ENCODE results near the gene PRXL2B. TPM values are rescaled to one million over a fixed set of nuclear protein-coding genes. Genes with fewer than 3 reads are reported as not detected.
"Not testable (repeated sequence)": the region's sequence is repeated elsewhere in the genome, so short reads cannot be mapped to it uniquely, and the experiment has no call there.

Gene PRXL2B
- total and polyA plus RNA-seq, 12 donors = 16.9 to 64.0 (median 30.2) TPM

DNA sequence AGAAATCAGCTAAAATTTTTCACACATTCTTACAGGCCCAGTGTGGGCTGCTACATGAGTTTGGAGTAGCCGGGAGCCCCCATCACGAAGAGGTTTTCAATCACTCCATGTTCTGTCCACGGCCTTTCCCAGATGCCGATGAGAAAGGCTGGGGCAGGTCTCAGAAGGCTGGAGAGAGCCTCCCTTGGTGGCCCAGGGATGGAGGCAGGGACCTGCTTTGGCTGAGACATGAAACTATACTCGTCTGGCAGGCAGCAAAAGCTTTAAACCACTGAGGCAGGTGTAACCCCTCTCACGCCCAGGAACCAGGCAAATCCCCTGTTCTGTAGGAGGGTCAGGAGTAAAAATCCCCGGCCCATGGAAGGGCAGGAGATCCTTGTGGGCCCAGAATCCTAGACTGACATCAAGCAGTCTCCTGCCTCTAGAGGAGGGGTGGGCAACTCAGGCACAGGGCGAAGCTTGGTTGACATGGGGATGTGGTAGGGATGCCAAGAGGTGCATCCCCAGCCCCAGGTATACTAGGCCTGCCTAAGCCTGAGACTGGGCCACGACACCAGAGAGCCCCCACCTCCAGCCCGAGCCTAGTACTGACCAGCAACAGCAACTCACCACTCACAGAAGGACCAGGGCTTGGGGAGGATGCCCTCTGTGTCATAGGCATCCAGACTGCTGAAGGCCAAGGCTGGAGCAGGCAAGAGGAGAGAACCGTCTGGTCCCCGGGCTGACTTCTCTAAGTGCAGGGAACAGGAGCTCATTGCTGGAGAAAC is 37.2 kb downstream of the PRXL2B start:
- peaks cover 20% of the 10 kb centered on the region for H3K27me3 ChIP-seq
- no peak for DNase-seq
- no peaks in the 10 kb centered on the region for H3K4me1 ChIP-seq (replicated peaks in 1 of 2)

DNA sequence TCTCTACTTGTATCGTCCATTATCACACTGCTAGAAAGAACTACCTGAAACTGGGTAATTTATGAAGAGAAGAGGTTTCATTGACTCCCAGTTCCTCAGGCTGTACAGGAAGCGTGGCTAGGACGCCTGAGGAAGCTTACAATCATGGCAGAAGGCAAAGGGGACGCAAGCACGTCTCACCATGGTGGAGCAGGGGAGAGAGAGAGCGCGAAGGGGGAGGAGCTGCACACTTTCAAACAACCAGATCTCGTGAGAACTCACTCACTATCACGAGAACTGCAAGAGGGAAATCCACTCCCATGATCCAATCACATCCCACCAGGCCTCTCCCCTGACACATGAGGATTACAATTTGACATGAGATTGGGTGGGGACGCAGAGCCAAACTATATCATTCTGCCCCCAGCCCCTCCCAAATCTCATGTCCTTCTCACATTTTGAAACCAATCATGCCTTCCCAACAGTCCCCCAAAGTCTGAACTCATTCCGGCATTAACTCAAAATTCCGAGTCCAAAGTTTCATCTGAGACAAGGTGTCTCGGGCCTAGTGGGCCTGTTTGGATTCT is 38.2 kb downstream of the PRXL2B start:
- Histone ChIP-seq H3K9me3 (replicated peaks in 1 of 3) (no peaks in the 10 kb centered on the region), H3K4me3 (no peak overlapping the region), H3K36me3 (replicated peaks in 1 of 2) (no peaks in the 10 kb centered on the region), H3K27ac (no peak overlapping the region), H3K4me1 (replicated peaks in 1 of 2) (no peaks in the 10 kb centered on the region), H3K27me3 (peaks cover 30% of the 10 kb centered on the region)
- no peak for DNase-seq
- 74 to 97% (median 88%) methylated on average over 13 of the region's 13 CpGs for WGBS, 4 donors
- TF ChIP-seq, protein P1, sequence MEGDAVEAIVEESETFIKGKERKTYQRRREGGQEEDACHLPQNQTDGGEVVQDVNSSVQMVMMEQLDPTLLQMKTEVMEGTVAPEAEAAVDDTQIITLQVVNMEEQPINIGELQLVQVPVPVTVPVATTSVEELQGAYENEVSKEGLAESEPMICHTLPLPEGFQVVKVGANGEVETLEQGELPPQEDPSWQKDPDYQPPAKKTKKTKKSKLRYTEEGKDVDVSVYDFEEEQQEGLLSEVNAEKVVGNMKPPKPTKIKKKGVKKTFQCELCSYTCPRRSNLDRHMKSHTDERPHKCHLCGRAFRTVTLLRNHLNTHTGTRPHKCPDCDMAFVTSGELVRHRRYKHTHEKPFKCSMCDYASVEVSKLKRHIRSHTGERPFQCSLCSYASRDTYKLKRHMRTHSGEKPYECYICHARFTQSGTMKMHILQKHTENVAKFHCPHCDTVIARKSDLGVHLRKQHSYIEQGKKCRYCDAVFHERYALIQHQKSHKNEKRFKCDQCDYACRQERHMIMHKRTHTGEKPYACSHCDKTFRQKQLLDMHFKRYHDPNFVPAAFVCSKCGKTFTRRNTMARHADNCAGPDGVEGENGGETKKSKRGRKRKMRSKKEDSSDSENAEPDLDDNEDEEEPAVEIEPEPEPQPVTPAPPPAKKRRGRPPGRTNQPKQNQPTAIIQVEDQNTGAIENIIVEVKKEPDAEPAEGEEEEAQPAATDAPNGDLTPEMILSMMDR (IDR thresholded peaks at IDR 0.05) = no peak
- TF ChIP-seq POLR2A (IDR thresholded peaks at IDR 0.05) = no peak
- intact Hi-C loops (cut with DNase I) = no loop called here

More for the DNA sequence above, 37.2 kb downstream of the PRXL2B start:
- TF ChIP-seq, protein P1 (IDR thresholded peaks at IDR 0.05) = no peak
- no peak for TF ChIP-seq POLR2A (IDR thresholded peaks at IDR 0.05)
- intact Hi-C loops (cut with DNase I) = no loop called here
- no peaks in the 10 kb centered on the region for H3K36me3 ChIP-seq (replicated peaks in 1 of 2)
- WGBS, 4 donors = 81 to 87% (median 83%) methylated on average over 9 to 12 of the region's 12 CpGs
- no peaks in the 10 kb centered on the region for H3K9me3 ChIP-seq (replicated peaks in 1 of 3)
- H3K27ac ChIP-seq = no peak overlapping the region
- H3K4me3 ChIP-seq = no peak overlapping the region

DNA sequence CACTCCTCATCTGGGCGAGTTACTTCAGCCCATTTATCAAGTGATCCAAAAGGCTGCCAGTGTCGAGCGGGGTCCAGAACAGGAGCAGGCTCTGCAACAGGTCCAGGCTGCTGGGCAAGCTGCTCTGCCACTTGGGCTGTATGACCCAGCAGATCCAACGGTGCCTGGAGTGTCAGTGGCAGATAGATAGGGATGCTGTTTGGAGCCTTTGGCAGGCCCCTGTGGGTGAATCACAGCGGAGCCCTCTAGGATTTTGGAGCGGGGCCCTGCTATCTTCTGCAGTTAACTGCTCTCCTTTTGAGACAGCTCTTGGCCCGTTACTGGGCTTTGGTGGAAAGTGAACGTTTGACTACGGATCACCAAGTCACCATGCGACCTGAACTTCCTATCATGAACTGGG is 38.7 kb downstream of the PRXL2B start:
- WGBS, 4 donors = 76 to 88% (median 82%) methylated on average over 9 to 10 of the region's 10 CpGs
- Histone ChIP-seq H3K4me3 (no peak overlapping the region), H3K36me3 (replicated peaks in 1 of 2) (no peaks in the 10 kb centered on the region), H3K4me1 (replicated peaks in 1 of 2) (no peaks in the 10 kb centered on the region), H3K9me3 (replicated peaks in 1 of 3) (no peaks in the 10 kb centered on the region), H3K27me3 (peaks cover 33% of the 10 kb centered on the region), H3K27ac (no peak overlapping the region)
- TF ChIP-seq, protein P1 (IDR thresholded peaks at IDR 0.05) = no peak
- no peak for TF ChIP-seq POLR2A (IDR thresholded peaks at IDR 0.05)
- DNase-seq = no peak
- intact Hi-C loops (cut with DNase I) = no loop called here

DNA sequence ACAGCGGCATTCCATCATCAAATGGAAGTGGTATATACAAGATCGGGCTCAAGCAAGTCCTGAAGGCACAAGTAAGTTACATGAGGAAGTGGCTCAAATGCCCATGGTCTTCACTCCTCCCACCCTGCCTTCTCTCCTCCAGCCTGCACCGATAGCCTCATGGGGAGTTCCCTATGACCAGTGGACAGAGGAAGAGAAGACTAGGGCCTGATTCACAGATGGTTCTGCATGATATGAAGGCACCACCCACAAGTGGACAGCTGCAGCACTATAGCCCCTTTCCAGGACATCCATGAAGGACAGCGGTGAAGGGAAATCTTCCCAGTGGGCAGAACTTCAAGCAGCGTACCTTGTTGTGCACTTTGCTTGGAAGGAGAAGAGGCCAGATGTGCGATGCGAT is 39.2 kb downstream of the PRXL2B start:
- H3K27me3 ChIP-seq = peaks cover 33% of the 10 kb centered on the region
- H3K4me3 ChIP-seq; H3K36me3 ChIP-seq (replicated peaks in 1 of 2); H3K27ac ChIP-seq; DNase-seq; H3K4me1 ChIP-seq (replicated peaks in 1 of 2); H3K9me3 ChIP-seq (replicated peaks in 1 of 3); intact Hi-C loops (cut with DNase I): not testable (repeated sequence)
- 61 to 79% (median 64%) methylated on average over 6 to 7 of the region's 7 CpGs for WGBS, 4 donors

Data from adrenal gland (tissue), 12 donors.